ENCODE results near the gene SIPA1. TPM values are rescaled to one million over a fixed set of nuclear protein-coding genes. Genes with fewer than 3 reads are reported as not detected.

Gene SIPA1
- total RNA-seq: 32.2 and 37.7 TPM in 2 replicates

DNA sequence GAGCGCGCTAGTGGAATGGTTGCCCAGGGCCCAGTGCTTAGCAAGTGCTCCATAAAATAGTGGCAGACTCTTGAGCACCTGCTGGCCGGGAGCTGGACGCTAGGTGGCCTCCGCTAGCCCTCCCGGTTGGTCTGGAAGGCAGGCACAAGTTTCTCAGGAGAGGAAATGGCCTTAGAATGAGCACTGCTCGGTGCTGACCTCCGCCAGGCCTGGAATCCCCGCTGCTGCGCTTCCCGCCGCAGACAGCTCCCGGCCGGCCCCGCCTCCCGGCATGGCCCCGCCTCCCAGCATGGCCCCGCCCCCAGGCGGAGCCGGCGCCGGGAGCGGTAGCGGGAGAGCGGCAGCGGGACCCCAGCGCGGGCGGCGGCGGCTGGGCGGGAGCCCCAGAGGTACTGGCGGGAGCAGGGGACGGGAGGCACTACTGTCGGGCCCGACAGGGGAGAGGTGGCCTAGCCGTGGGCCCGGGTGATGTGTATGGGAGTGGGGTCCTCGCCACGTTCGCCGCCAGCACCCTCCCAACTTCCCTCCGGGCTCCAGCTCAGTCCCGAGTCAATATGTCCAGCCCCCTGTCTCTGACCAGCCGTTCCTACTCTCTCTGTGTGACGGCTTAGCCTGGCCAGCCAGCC, at the start of gene SIPA1:
TSS of gene SIPA1 (plus strand) at position 308 of the 626 bp plus-strand sequence. CDS start 2,821 bp downstream, outside the sequence.

GRCh38 chr11:65595543-65596281, 42.2 kb upstream of the SIPA1 start, which contains the start of gene KCNK7:
Gene KCNK7, minus strand, starts transcription at chr11:65595800. Its CDS starts 28 bp downstream, at chr11:65595772.

DNA sequence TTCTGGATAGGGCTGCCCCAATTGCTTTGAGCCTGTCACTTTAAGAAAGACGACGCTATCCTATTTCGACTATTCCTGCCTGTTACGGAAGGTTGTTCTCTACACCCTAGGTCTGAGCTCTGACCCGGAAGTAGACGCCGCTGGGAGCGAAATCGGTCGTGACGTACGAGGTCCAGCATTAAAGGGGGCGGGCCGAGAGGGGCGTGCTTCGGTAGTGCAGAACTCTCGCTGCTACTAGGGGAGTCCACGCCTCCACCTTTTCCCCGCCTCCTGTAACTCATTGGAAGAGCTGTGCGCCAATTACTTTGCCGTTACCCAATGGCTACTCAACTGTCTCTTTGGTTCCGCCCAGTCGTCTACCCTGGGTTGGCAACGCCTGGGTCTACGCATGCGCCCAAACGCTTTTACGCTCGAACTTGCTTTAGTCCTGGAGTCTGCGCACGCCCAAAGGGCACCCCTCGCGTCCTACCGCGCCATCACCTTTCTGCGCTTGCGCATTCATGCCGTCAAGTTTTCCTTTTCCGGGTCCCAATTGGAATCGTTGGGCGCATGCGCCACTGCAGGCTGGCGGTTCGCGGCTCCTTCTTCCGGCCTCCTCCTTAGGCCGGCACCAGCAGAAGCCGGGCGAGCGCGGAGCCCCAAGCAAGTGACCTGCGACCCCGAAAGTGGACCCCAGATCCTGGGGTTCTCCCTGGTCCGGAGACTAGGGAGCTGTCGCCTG, 22.5 kb upstream of the SIPA1 start, which contains the start of gene PCNX3:
TSS of gene PCNX3 (plus strand) at position 548 of the 721 bp plus-strand sequence. CDS start 536 bp downstream, outside the sequence.

GRCh38 chr11:65662799-65663638, 25.1 kb downstream of the SIPA1 start, which contains the start of gene RELA:
Gene RELA, minus strand, starts transcription at chr11:65662916. Its CDS starts 84 bp downstream, at chr11:65662832.

Small RNAs within 50 kb of the gene (small RNA-seq; reads per million reads assigned to genes)
- gene MIR4489: not detected
- not detected for gene MIR4690
- not detected for gene RN7SL309P

Other genes starting within 250 kb of the SIPA1 start
- 141 and 249 TPM in 2 replicates for gene NEAT1, start 215.3 kb upstream of the SIPA1 start, total RNA-seq
- gene MALAT1, start 139.1 kb upstream of the SIPA1 start, total RNA-seq: 9,374 and 20,355 TPM in 2 replicates
- 134 and 143 TPM in 2 replicates for gene SCYL1, start 113.0 kb upstream of the SIPA1 start, total RNA-seq
- gene LTBP3, start 79.7 kb upstream of the SIPA1 start, total RNA-seq: 31.7 and 46.3 TPM in 2 replicates
- gene ZNRD2, start 67.6 kb upstream of the SIPA1 start, total RNA-seq: 38.9 and 61.1 TPM in 2 replicates
- 33.0 and 36.5 TPM in 2 replicates for gene FAM89B, start 65.6 kb upstream of the SIPA1 start, total RNA-seq
- gene EHBP1L1, start 62.0 kb upstream of the SIPA1 start, total RNA-seq: 23.9 and 29.1 TPM in 2 replicates
- gene KCNK7, start 42.3 kb upstream of the SIPA1 start, total RNA-seq: 0.54 TPM in 1 of 2 replicates, not detected in the other
- 31.3 and 36.5 TPM in 2 replicates for gene MAP3K11, start 23.9 kb upstream of the SIPA1 start, total RNA-seq
- gene PCNX3, start 22.3 kb upstream of the SIPA1 start, total RNA-seq: 28.3 and 47.3 TPM in 2 replicates
- 35.7 and 42.7 TPM in 2 replicates for gene RELA, start 24.8 kb downstream of the SIPA1 start, total RNA-seq
- gene KAT5, start 74.2 kb downstream of the SIPA1 start, total RNA-seq: 53.2 and 67.1 TPM in 2 replicates
- 24.7 and 37.1 TPM in 2 replicates for gene RNASEH2C, start 82.7 kb downstream of the SIPA1 start, total RNA-seq
- 17.0 and 20.0 TPM in 2 replicates for gene AP5B1, start 142.9 kb downstream of the SIPA1 start, total RNA-seq
- gene OVOL1, start 149.0 kb downstream of the SIPA1 start, total RNA-seq: 1.3 and 2.0 TPM in 2 replicates
- gene SNX32, start 195.9 kb downstream of the SIPA1 start, total RNA-seq: 1.1 and 5.5 TPM in 2 replicates
- 397 and 949 TPM in 2 replicates for gene CFL1, start 220.1 kb downstream of the SIPA1 start, total RNA-seq
- gene MUS81, start 222.3 kb downstream of the SIPA1 start, total RNA-seq: 42.0 and 54.2 TPM in 2 replicates
- 39.4 and 68.7 TPM in 2 replicates for gene EFEMP2, start 234.7 kb downstream of the SIPA1 start, total RNA-seq
- gene CTSW, start 241.7 kb downstream of the SIPA1 start, total RNA-seq: 0.79 TPM in 1 of 2 replicates, not detected in the other

All from placental epithelial cell (primary cell).